ELR (cell line): ENCODE measurements around the gene MORN5.

ENCODE experiments used
- DNase-seq: peaks from one replicate; pipeline ENCODE4 v3.0.0-alpha.2; 2015; ENCODE audit warnings: low read depth

MORN5 gene

DNA sequence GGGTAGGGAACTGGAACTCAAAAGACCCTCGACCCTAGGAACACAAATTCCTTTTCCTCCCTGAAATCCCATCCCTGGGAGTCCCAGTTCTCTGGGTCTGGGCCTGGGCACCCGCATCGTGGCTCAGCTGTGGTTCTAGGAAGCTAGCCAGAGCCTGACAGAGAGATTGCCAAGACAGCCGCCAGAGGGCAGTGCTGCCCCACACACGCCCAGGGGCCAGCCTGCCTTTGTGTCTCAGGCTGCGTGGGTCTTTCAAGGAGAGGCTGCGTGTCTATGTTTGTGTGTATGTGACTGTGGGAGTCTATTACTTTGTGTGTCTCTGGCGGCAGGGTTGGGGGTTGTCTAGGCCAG is 34.6 kb upstream of the MORN5 start:
- peak; percentile 80 for DNase-seq

DNA sequence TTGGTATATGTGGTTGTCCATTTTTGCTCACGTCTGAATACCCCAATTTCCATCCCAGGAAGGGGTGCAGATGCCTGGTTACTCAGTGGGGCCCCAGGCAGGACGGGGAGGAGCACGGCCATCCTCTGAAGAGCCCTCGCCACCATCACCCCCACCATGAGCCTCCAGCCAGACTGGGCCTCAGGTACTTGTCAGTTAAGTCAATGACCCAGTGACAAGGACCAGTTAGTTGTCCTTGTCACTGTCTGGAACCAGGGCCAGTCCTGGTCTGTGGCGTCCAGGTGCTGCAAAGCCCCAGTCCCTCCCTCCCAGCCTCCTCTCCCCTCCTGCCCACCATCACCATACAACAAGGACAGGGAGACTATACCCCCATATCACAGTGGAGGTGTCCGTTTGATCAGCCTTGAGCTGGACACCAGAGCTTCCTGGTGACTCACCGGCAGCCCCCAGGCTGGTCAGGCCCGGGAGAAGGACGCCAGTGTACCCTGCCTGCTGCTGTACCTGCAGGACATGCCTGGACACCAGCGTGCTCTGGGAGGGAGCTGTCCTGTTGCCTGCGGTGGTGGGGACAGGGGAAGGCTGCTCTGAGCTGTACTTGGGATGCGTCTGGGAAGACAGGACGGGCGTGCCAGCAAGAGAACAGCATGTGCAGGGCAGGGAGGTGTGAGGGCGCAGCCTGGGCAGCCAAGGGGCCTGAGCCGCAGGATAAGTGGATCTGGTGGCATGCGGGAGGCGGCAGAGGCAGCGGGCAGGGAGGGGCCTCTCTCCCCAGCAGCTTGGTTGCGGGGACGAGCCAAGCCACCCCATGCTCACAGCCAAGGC is 34.0 kb upstream of the MORN5 start:
- DNase-seq, result peak; percentile 67

DNA sequence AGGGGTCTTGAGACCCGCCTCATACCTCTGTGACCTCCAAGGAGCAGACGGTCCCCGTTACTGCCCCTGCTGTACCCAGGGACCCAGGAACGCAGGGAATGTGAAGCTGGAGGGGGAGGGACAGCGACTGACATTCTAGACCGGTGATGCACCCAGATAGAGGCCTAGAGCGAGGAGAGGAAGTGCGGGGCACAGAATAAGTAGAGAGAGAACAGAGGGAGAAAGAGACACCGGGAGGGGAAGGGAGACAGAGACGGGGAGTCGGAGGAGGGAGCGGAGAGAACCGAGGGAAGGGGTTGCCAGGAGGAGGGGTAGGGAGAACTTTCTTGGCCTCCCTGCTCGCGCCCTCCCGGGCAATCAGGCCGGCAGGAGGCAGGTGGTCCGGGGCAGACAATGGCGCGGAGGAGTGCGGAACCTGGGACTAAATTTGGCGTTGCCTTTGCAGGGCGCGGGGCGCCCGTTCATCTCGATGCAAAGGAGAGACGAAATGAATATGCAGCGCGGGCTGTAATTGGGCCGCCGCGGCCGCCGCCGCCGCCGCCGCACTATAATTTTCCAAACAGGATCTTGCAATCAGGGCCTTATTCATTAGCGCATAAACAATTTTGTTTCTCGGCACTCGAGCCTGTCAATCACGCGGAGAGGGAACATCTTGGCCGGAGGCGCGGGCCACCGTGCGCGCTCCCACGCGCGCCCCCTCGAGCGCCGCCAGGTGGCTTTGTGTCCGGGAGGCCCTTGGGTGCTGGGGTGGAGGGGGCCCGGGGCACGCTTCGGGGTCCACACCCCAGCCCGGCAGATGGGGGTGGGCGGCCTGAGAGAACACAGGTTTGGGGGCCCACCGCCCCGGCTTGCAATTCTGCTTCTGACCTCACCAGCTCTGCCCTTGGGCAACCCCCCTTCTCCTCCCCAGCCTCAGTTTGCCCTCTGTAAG is 33.1 kb upstream of the MORN5 start:
- peak; percentile 79 for DNase-seq

DNA sequence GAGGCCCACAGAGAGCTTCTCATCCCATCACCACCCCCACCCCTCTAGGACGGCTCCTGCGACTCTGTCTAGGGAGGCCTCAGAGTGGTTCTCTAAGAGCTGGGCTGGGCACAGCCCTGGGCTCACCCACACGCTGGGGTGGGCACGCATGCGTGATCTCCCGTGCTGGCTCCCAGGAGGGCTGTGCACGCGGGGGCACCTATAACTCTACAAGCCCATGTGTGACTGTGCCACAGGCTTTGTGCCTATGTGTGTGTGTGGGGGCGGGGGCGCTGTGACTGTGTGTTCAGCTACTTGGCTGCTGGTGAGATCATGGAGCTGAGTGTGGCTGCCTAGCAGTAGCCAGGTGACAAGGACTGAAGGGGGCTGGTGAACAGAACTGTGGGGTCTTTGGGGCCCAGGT is 32.3 kb upstream of the MORN5 start:
- peak; percentile 22 for DNase-seq

DNA sequence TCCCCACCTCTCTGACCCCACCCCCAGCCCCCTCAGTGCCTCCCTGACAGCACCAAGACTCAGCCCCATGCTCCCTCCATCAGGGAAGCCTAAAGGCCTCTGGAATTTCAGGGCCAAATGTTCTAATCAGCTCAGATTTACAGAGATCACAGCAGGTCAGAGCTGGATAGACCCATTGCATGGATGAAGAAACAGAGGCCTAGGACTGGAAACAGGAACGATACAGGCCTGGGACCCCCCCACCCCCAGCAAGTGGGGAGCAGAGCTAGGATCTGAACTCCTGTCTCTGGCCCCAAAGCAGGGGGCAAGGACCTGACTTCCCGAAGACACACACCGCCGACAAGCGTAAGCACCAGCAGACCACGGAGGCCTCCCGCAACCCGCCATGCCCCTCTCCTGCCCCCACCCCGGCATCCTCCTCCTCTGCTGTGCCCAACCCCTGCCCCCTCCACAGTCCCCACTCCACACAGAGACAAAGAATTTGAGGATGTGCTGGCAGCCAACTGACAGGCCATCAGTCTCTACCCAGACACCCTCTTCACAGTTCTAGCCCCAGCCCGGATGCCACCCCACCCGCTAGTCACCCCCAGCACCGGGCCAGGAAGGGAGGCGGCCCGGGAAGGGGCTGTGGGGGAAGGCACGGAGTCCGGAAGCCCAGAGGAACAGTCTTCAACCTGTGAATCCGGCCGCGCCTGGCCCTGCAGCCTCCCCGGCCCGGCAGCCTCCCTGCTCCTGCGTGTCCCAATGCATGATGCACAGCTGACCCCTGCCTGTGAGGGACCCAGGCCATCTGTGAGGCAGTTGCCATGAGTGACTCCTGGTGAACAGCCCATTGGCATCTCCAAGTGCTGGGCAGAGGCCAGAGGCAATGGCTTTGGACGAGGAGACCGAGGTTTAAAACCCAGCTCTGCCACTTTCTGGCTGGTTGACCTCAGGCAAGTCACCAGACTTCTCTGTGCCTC is 31.4 kb upstream of the MORN5 start:
- no peak for DNase-seq

DNA sequence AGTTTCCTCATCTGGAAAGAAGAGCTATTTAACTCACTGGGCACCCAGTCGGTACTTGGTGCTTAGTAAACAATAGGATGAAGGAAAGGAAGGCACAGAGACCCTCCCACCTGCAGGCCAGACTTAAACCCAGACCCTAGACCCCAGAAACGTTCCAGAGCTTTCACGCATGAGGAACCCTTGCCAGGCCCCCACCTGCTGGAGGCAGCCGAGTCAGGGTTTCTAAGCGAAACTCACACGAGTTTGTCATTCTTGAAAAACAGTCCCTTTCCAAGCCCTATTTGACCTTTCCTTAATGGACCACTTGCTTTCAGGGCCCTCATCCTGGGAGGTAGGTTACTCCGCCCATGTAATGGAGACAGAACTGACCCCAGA is 30.8 kb upstream of the MORN5 start:
- no peak for DNase-seq

DNA sequence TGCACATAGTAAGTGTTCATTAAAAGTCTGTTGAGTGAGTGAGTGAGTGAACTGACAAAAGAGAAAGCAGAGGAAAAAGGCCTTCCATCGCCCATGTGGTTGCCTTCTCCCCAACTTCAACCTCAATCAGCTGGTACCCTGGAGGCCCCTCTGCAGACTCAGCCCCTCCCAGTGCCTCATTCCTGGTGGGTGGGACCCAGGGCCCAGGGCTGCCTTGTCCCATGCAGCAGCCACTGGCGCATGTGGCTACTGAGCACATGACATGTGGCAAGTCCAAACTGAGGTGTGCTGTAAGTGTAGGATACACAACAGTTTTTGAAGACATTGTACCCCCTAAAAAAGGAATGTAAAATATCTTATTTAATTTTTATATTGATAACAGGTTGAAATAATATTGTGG is 29.7 kb upstream of the MORN5 start:
- DNase-seq, result no peak

DNA sequence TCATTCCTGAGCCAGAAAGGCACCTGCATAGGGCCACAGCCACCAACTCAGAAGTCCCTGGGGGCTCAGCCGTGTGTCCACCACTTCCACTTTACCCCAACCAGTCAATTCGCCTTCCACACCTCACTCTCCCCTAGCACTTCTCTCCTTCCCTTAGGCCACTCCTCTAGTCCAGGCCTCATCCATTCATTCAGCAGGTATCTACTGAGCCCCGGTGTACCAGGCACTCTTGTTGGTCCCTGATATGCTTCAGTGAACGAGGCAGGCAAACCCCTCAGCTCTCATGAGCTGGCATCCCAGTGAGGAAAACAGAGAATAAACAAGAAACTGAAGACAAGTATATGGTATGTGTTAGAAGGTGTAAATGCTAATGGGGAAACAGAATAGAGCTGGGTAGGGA is 28.9 kb upstream of the MORN5 start:
- no peak for DNase-seq

DNA sequence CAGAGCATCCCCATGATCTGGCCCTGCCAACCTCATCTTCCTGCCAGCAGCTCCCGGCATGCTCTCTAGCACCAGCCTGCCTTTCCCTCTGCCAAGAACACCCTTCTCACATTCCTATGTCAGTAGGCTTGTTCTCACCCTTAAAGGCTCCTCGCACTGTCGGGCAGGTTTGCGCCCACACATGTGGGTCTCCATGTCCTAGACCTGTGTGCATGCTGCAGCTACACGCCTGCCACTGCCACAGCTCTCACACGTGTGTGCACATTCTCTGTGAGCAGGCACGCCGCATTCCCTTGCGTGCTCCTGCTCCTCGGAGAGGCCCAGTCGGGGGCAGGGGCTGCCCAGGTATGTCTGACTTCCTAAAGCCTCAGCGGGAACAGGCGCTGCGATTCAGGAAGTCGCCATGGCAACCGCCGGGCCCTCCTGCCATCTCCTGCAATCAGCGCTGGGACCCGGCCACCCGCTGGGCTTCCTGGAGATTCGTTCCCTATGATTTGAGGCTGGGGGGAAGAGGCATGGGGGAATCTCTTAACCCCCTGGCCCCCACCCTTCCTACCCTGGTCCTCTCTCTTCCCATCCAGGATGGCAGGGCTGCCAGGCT is 28.2 kb upstream of the MORN5 start:
- DNase-seq, result no peak

DNA sequence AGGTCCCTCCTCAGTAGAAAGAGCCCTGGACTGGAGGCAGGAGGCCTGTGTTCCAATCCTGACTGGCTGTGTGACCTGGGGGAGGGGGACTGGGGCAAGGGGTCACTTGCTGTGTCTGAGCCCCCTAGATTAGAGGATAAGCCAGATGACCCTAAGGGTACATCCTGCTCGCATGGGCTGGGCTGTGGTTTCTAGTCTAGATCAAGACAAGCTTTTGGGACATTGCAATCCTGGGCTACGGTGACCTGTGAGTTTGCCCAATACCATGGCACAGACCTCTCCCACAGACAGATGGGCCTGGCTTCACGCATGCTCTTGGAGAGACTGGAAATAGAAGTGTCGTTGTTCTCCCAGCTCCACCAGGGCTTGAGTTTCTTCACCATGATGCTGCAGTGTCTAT is 27.2 kb upstream of the MORN5 start:
- no peak for DNase-seq

DNA sequence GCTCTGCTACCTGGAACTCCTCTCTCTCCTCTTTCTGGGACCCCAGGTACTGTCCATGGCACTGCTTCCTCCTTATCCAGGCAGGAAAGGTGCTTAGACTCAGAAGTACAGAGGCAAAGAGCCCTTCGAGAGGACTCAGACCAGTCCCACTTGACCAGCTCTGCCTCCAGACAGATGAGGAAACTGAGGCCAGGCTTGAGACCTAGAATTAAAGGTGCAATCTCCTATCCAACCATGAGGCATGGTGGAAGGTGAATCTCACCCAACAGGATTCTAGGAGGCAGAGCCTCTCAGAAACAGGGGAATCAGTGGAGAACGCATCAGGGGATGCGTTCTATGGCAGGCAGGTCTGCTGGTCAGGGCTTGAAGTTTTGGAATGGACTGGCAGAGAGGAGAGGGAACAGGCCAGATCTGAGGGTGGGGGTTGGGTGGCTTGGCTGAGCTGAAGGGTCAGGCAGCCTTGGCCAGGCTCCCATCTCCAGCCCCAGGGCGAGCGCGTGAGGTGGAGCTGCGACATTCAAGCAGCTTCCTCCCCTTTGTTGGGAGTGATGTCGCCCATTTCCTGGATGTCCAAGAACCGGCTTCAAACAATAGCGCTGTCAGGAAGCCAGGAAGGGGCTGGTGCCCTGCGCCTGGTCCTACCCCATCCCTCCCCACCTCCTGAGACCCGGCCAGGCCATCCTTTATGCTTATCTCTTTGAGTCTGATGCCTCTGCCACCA is 26.3 kb upstream of the MORN5 start:
- no peak for DNase-seq

DNA sequence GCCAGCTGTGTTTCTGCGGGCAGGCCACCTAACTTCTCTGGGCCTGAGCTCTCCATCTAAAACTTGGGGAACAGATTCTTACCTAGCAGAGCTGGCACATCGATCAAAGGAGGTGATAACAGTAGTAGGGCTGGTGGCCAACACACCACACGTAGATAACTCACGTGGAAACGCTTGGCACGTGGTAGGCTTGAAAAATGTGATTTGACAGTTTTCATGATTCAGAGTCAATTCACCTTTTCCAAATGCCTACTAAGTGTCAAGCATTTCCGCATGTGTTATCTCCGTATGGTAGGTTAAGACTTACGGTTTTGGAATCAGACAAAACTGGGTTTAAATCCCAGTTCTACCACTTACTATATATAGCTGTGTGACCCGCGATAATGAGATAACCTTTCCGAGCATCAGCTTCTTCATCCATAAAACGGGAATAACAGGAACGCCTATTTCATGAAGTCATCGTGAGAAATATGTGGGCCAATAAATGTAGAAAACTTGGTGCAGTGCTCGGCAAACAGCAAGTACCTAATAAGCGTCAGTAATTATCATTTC is 25.6 kb upstream of the MORN5 start:
- no peak for DNase-seq

DNA sequence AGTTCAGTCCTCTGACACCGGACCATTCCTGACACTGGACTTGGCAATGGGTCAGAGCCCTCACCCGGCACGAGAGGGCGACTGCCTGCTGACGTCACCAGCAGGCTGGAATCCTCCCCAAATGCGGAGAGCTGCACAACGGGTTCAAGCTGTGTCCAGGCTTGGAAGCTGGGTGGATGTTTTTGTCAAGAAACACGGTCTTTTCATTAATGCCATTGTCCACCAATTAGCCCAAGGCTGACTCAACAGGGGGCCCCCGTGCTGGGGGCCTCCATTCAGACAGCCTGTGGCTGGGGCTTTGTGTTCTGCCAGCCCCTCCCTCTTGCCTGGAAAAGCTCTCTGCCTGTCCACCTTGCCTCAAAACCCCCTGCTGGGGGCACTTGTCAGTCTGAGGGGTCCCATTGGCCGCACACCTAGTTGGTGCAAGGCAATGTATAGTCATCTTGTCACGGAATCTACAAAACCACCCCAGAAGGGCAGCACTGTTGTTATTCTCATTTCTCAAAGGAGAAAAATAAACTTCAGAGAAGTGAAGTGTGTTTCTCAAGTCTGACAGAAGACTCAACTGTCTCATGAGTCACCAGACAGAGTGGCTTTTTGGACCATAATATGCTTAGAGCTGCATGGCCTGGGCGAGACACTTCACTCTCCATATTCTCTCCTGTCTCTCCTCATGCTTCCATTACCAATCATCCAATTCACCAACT is 24.7 kb upstream of the MORN5 start:
- DNase-seq, result no peak

DNA sequence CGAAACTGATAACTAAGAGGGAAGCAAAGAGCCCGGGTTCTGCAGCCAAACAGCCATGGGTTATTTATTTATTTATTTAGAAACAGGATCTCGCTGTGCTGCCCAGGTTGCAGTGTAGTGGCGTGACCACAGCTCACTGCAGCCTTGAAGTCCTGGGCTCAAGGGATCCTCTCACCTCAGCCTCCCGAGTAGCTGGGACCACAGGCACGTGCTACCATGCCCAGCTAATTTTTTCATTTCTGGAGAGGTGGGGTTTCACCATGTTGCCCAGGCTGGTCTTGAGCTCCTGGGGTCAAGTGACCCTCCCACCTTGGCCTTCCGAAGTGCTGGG is 24.2 kb upstream of the MORN5 start:
- DNase-seq, result no peak

DNA sequence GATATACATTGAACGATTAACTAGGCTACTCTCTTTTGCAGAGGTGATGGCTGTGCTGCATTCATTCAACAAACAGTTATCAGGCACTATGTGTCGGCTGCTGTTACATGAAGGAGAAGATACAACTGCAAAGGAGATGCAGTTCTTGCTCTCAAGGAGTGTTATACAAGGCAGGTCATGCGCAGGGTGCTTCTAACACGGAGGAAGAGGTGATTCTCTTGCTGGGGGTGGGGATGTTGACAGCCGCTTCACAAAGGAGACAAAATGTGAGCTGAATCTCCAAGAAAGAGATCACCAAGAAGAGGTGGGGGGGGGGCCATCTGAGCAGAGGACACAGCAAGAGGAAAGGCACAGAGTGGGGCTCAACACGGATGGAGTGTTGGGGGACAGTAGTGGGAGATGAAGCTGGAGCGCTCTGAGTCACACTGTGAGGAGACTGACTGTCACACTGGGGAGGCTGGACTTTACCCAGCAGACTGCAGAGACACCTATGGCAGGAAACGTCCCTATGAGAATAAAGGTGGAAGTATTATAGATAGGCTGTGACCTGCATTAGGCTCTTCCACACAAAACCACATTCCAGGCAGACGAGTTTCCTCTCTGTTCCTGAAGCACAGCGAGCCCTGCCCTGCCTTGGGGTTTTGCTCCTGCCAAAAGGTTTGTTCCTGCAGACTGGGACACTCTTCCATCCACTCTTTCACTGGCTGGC is 21.0 kb upstream of the MORN5 start:
- DNase-seq, result no peak

DNA sequence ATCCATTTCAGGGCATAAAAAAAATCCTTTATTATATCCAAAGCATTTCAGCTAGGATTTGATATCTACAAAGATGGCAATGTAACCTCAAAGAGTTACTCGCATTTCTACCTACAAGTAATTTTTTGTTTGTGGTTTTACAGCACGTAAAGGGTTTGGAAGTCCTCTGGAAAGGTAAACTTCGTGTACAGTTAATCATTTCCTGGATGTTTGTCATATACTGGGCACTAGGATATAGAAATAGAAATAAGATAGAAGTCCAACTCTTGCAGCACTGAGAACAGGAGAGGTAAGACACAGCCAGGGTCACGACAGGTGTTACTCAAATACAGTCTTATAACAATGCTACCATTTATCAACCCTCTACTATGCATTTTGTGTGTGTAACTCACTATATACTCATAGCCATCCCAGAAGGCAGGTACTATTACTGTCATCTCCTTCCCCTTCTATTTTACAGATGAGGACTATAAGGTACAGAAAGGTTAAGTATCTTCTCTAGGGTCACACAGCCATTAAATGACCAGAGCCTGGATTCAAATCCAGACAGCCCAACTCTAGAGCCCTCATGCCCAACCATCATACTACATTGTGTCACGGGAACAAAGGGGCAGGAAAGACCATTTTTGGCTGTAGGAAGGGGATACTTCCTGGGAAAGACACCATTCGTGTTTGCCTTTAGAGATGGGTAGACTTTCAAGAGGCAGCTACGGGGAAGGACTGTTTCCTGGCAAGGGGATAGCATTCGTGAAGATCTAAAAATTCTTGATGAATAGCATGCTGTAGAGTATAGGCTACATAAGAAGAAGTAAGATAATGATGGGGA is 19.1 kb upstream of the MORN5 start:
- DNase-seq, result no peak

DNA sequence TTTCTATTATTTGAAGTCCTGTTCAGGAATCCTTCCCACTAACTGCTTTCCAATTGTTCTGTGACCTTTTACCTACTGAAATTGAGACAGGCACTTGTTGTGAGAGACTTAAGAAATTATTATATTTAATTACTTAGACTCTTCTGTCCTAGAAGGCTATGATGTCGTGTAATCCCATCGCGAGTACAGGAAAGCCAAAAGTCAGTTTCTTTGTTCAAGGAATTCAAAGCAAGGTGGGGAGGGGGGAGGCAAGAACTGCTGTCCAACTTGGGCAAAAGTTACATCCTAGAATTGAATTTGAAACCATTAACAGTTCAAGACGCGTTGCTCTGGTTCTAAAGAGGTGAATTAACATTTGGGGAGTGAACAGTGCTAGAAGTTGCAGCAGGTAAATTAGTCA is 18.0 kb upstream of the MORN5 start:
- no peak for DNase-seq

DNA sequence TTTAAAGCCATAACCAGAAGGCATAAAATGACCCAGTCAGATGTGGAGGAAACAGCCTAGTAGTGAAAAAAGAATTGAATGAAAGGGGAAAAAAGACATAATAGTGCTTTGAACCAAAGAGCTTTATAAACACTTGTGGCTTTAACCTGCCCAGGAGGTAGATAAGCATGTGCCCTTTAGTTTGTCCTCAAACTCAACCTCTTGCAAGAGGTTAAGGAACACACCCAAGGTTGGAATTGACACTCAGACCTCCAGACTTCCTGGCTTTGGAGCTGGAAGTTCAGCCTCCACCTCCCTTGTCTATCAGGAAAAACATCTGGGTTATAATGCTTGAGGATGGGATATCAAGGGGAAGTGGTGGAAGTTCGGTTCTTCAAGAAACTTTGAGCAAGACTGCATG is 16.4 kb upstream of the MORN5 start:
- no peak for DNase-seq

DNA sequence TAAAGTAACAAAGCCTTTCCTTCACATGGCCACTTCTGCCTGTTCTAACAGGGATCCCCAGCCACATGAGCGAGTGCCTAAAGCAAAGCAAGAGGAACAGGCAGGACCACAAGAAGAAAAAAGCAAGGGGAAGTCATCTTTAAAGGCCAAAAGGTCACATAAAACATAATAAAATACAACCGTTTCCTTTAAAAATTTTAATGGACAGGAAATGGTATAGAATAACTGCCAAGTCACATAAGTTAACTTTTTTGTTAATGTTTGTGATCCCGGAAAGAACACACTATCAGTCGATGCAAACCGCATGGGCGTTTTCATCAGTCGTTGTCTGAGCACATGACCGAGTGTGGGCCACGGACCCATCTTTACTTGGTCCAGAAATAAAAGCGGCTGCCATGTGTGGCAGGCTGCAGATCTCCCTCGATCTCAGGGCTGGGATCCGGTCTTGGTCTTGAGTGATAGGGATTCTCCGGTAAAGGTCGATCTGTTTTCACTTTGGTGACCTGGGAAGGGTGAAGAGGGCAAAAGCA is 15.8 kb upstream of the MORN5 start:
- DNase-seq, result no peak
